ENCODE data around the gene SFXN5.
"Not testable (repeated sequence)": the region's sequence is repeated elsewhere in the genome, so short reads cannot be mapped to it uniquely, and the experiment has no call there.

The SFXN5 gene

DNA sequence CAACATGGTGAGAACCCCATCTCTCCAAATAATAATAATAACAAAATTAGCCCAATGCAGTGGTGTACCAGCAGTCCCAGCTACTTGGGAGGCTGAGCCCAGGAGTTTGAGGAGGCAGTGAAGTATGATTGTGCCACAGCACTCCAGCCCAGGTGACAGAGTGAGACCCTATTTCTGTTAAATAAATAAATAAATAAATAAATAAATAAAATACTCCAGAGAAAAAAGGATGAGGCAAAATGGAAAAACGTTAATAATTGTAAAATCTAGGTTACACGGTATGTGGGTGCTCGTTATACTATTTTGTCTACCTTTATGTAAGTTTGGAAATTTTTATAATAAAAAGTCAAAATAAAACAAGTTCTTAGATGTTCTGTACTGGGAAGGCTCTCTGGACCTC, 162.8 kb downstream of the SFXN5 start:
- TF ChIP-seq, protein P1, sequence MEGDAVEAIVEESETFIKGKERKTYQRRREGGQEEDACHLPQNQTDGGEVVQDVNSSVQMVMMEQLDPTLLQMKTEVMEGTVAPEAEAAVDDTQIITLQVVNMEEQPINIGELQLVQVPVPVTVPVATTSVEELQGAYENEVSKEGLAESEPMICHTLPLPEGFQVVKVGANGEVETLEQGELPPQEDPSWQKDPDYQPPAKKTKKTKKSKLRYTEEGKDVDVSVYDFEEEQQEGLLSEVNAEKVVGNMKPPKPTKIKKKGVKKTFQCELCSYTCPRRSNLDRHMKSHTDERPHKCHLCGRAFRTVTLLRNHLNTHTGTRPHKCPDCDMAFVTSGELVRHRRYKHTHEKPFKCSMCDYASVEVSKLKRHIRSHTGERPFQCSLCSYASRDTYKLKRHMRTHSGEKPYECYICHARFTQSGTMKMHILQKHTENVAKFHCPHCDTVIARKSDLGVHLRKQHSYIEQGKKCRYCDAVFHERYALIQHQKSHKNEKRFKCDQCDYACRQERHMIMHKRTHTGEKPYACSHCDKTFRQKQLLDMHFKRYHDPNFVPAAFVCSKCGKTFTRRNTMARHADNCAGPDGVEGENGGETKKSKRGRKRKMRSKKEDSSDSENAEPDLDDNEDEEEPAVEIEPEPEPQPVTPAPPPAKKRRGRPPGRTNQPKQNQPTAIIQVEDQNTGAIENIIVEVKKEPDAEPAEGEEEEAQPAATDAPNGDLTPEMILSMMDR (IDR thresholded peaks at IDR 0.05; ENCODE audit: low read length, missing control alignments) = no peak
- no peak overlapping the region for H3K4me3 ChIP-seq (replicated peaks; ENCODE audit: low read depth, low read length)
- DNase-seq (ENCODE audit: low read depth) = no peak

DNA sequence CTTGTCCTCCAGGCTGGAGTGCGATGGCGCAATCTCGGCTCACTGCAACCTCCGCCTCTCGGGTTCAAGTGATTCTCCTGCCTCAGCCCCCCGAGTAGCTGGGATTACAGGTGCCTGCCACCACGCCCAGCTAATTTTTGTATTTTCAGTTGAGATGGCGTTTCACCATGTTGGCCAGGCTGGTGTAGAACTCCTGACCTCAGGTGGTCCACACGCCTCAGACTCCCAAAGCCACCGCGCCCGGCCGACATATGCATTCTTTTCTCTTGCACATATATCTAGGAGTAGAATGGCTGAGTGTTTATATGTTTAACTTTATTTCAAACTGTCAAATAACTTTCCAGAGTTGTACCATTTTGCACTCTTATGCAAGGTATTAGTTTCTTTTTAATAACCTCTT, 164.1 kb downstream of the SFXN5 start:
- not testable (repeated sequence) for DNase-seq (ENCODE audit: low read depth); H3K4me3 ChIP-seq (replicated peaks; ENCODE audit: low read depth, low read length)

- no peak overlapping the region for H3K4me3 ChIP-seq (replicated peaks; ENCODE audit: low read depth, low read length)
- no peak for DNase-seq (ENCODE audit: low read depth)
- TF ChIP-seq, protein P1 (IDR thresholded peaks at IDR 0.05; ENCODE audit: low read length, missing control alignments) = no peak
These were observed 170.1 kb downstream of the SFXN5 start for GRCh38 chr2:72901426-72901825.

- H3K4me3 ChIP-seq (replicated peaks; ENCODE audit: low read depth, low read length) = no peak overlapping the region
- TF ChIP-seq, protein P1 (IDR thresholded peaks at IDR 0.05; ENCODE audit: low read length, missing control alignments) = no peak
- no peak for DNase-seq (ENCODE audit: low read depth)
These were observed 171.2 kb downstream of the SFXN5 start for GRCh38 chr2:72900191-72900825.

GRCh38 chr2:72898585-72898906, 173.0 kb downstream of the SFXN5 start:
- H3K4me3 ChIP-seq (replicated peaks; ENCODE audit: low read depth, low read length) = no peak overlapping the region
- TF ChIP-seq, protein P1 (IDR thresholded peaks at IDR 0.05; ENCODE audit: low read length, missing control alignments) = no peak
- DNase-seq (ENCODE audit: low read depth) = no peak

GRCh38 chr2:72897785-72898584, 173.5 kb downstream of the SFXN5 start:
- no peak overlapping the region for H3K4me3 ChIP-seq (replicated peaks; ENCODE audit: low read depth, low read length)
- TF ChIP-seq, protein P1 (IDR thresholded peaks at IDR 0.05; ENCODE audit: low read length, missing control alignments) = no peak
- DNase-seq (ENCODE audit: low read depth) = no peak

GRCh38 chr2:72896446-72896845, 175.1 kb downstream of the SFXN5 start:
- DNase-seq (ENCODE audit: low read depth) = peak; percentile 37
- TF ChIP-seq, protein P1 (IDR thresholded peaks at IDR 0.05; ENCODE audit: low read length, missing control alignments) = no peak
- H3K4me3 ChIP-seq (replicated peaks; ENCODE audit: low read depth, low read length) = no peak overlapping the region
